ENCODE results near the gene SH3GL1.
"Not testable (repeated sequence)": the region's sequence is repeated elsewhere in the genome, so short reads cannot be mapped to it uniquely, and the experiment has no call there.

SH3GL1 gene

GRCh38 chr19:4354282-4354681 is 46.1 kb downstream of the SH3GL1 start:
- no peak for TF ChIP-seq CTCF (IDR thresholded peaks at IDR 0.05; ENCODE audit: low read depth, low read length)
- in situ Hi-C loops (cut with HindIII; ENCODE audit: low sequenced_read_pairs) = no loop called here
- H3K4me3 ChIP-seq (ENCODE audit: low read depth, low read length) = no peak overlapping the region
- no peak for DNase-seq (ENCODE audit: low read depth, low spot score)

- TF ChIP-seq CTCF (IDR thresholded peaks at IDR 0.05; ENCODE audit: low read depth, low read length) = peak; percentile 88
- in situ Hi-C loops (cut with HindIII; ENCODE audit: low sequenced_read_pairs) = no loop called here
- H3K4me3 ChIP-seq (ENCODE audit: low read depth, low read length) = no peak overlapping the region
- peak; percentile 60 for DNase-seq (ENCODE audit: low read depth, low spot score)
Measured at GRCh38 chr19:4352701-4353121, 47.6 kb downstream of the SH3GL1 start.

GRCh38 chr19:4350726-4351125 is 49.6 kb downstream of the SH3GL1 start:
- no peak overlapping the region for H3K4me3 ChIP-seq (ENCODE audit: low read depth, low read length)
- in situ Hi-C loops (cut with HindIII; ENCODE audit: low sequenced_read_pairs) = no loop called here
- TF ChIP-seq CTCF (IDR thresholded peaks at IDR 0.05; ENCODE audit: low read depth, low read length) = no peak
- DNase-seq (ENCODE audit: low read depth, low spot score) = no peak

GRCh38 chr19:4350111-4350510 is 50.2 kb downstream of the SH3GL1 start:
- TF ChIP-seq CTCF (IDR thresholded peaks at IDR 0.05; ENCODE audit: low read depth, low read length) = no peak
- in situ Hi-C loops (cut with HindIII; ENCODE audit: low sequenced_read_pairs) = no loop called here
- no peak overlapping the region for H3K4me3 ChIP-seq (ENCODE audit: low read depth, low read length)
- DNase-seq (ENCODE audit: low read depth, low spot score) = no peak

GRCh38 chr19:4349225-4349624 is 51.1 kb downstream of the SH3GL1 start:
- in situ Hi-C loops (cut with HindIII; ENCODE audit: low sequenced_read_pairs); H3K4me3 ChIP-seq (ENCODE audit: low read depth, low read length); DNase-seq (ENCODE audit: low read depth, low spot score): not testable (repeated sequence)

GRCh38 chr19:4347521-4347920 is 52.8 kb downstream of the SH3GL1 start:
- no peak overlapping the region for H3K4me3 ChIP-seq (ENCODE audit: low read depth, low read length)
- in situ Hi-C loops (cut with HindIII; ENCODE audit: low sequenced_read_pairs) = no loop called here
- DNase-seq (ENCODE audit: low read depth, low spot score) = no peak
- TF ChIP-seq CTCF (IDR thresholded peaks at IDR 0.05; ENCODE audit: low read depth, low read length) = no peak

GRCh38 chr19:4346020-4346383 is 54.3 kb downstream of the SH3GL1 start:
- H3K4me3 ChIP-seq (ENCODE audit: low read depth, low read length) = no peak overlapping the region
- no peak for DNase-seq (ENCODE audit: low read depth, low spot score)
- in situ Hi-C loops (cut with HindIII; ENCODE audit: low sequenced_read_pairs) = no loop called here
- TF ChIP-seq CTCF (IDR thresholded peaks at IDR 0.05; ENCODE audit: low read depth, low read length) = no peak

Measured in astrocyte of the spinal cord (primary cell).